Right atrium auricular region (tissue), 2 donors: ENCODE measurements around the gene IFIT3. TPM values are rescaled to one million over a fixed set of nuclear protein-coding genes. Genes with fewer than 3 reads are reported as not detected.

ENCODE experiments used
- DNase-seq: peaks from one replicate; pipeline ENCODE4 v3.0.0-alpha.2; 2019; ENCODE audit warnings: low spot score
- H3K27ac ChIP-seq, 2 donors: fragments of 200-600 bp; sonication (generic); 1 replicate in 1 of 2; 2 replicates in 1 of 2; pipeline ENCODE4 v1.5.1; 2016 to 2019
- H3K27me3 ChIP-seq, 2 donors: fragments of 200-600 bp; sonication (generic); one replicate each; pipeline versions ENCODE4 v1.5.1 to v1.6.0; 2017 to 2019
- H3K36me3 ChIP-seq: fragments of 200-600 bp; sonication (generic); one replicate; pipeline ENCODE4 v1.5.1; 2016
- H3K4me1 ChIP-seq, 2 donors: fragments of 200-600 bp; sonication (generic); one replicate each; pipeline versions ENCODE4 v1.5.1 to v1.6.0; 2017 to 2019
- H3K4me3 ChIP-seq, 2 donors: fragments of 200-600 bp; sonication (generic); 1 replicate in 1 of 2; 2 replicates in 1 of 2; pipeline ENCODE4 v1.5.1; 2017 to 2019; ENCODE audit warnings: mild to moderate bottlenecking in 1 of 2, moderate library complexity in 1 of 2
- H3K9me3 ChIP-seq, 2 donors: fragments of 200-600 bp; sonication (generic); one replicate each; pipeline ENCODE4 v1.5.1; 2019
- CTCF ChIP-seq, 2 donors: fragments of 200-600 bp; sonication (generic); IDR thresholded peaks; one replicate each; pipeline ENCODE4 v1.5.1; 2019; ENCODE audit warnings: antibody characterized with exemption in 2 of 2
- total RNA-seq, 2 donors: library from RNA; depleted of rRNA; stranded (reverse); fragments of >200 nt; gene quantifications; one replicate each; pipeline ENCODE4 v1.1.0, GENCODE V29; 2016

IFIT3 gene
- total RNA-seq, 2 donors from 2014 or later, result 6.3 to 6.5 TPM

GRCh38 chr10:89379103-89379502, 51.3 kb downstream of the IFIT3 start:
- no peak for DNase-seq
- TF ChIP-seq CTCF (IDR thresholded peaks at IDR 0.05), result no peak
- H3K4me3 ChIP-seq, result no peak overlapping the region
- H3K4me1 ChIP-seq, result peaks cover 0 to 13% of the 10 kb centered on the region in 2 donors
- H3K9me3 ChIP-seq, result no peaks in the 10 kb centered on the region
- no peaks in the 10 kb centered on the region for H3K27me3 ChIP-seq
- H3K36me3 ChIP-seq, result no peaks in the 10 kb centered on the region
- no peak overlapping the region for H3K27ac ChIP-seq

GRCh38 chr10:89382757-89383156, 55.0 kb downstream of the IFIT3 start:
- no peaks in the 10 kb centered on the region for H3K4me1 ChIP-seq
- no peak overlapping the region for H3K27ac ChIP-seq
- no peaks in the 10 kb centered on the region for H3K36me3 ChIP-seq
- no peak for DNase-seq
- TF ChIP-seq CTCF (IDR thresholded peaks at IDR 0.05), result no peak
- H3K9me3 ChIP-seq, result no peaks in the 10 kb centered on the region
- no peak overlapping the region for H3K4me3 ChIP-seq
- no peaks in the 10 kb centered on the region for H3K27me3 ChIP-seq

- Histone ChIP-seq H3K36me3 (no peaks in the 10 kb centered on the region), H3K4me3 (no peak overlapping the region), H3K27me3 (no peaks in the 10 kb centered on the region), H3K9me3 (no peaks in the 10 kb centered on the region), H3K4me1 (no peaks in the 10 kb centered on the region), H3K27ac (no peak overlapping the region)
- TF ChIP-seq CTCF (IDR thresholded peaks at IDR 0.05), result no peak
- DNase-seq, result no peak
Measured at GRCh38 chr10:89384474-89385340, 56.9 kb downstream of the IFIT3 start.

GRCh38 chr10:89388806-89389205, 61.0 kb downstream of the IFIT3 start:
- Histone ChIP-seq H3K9me3 (no peaks in the 10 kb centered on the region), H3K36me3 (no peaks in the 10 kb centered on the region), H3K4me1 (peaks cover 0 to 31% of the 10 kb centered on the region in 2 donors), H3K4me3 (no peak overlapping the region), H3K27me3 (no peaks in the 10 kb centered on the region), H3K27ac (no peak overlapping the region)
- DNase-seq, result no peak
- TF ChIP-seq CTCF (IDR thresholded peaks at IDR 0.05), result no peak

- H3K27me3 ChIP-seq, result no peaks in the 10 kb centered on the region
- peaks cover 0 to 36% of the 10 kb centered on the region in 2 donors for H3K4me1 ChIP-seq
- DNase-seq, result no peak
- H3K27ac ChIP-seq, result no peak overlapping the region
- no peaks in the 10 kb centered on the region for H3K36me3 ChIP-seq
- peak in 1 of 2 donors; percentile 62 for TF ChIP-seq CTCF (IDR thresholded peaks at IDR 0.05)
- H3K9me3 ChIP-seq, result no peaks in the 10 kb centered on the region
- no peak overlapping the region for H3K4me3 ChIP-seq
Measured at GRCh38 chr10:89389254-89389653, 61.5 kb downstream of the IFIT3 start.

Other genes starting within 250 kb of the IFIT3 start
- 1 to 10 TPM in 1 of 2 donors, under 1 TPM in 1; 0.98 to 1.8 TPM for gene CH25H, start 120.7 kb upstream of the IFIT3 start, total RNA-seq
- 10 to 100 TPM; 17.6 to 25.7 TPM for gene LIPA, start 76.2 kb upstream of the IFIT3 start, total RNA-seq
- gene IFIT2, start 26.0 kb upstream of the IFIT3 start, total RNA-seq, result 1 to 10 TPM; 2.6 TPM
- gene IFIT1B, start 50.1 kb downstream of the IFIT3 start, total RNA-seq, result under 1 TPM in 1 of 2 donors, not detected in 1; 0.24 TPM
- gene IFIT1, start 64.6 kb downstream of the IFIT3 start, total RNA-seq, result 10 to 100 TPM in 1 of 2 donors, 1 to 10 TPM in 1; 6.7 to 10.6 TPM
- 10 to 100 TPM in 1 of 2 donors, 1 to 10 TPM in 1; 6.9 to 11.1 TPM for gene IFIT5, start 86.6 kb downstream of the IFIT3 start, total RNA-seq
- gene SLC16A12, start 207.6 kb downstream of the IFIT3 start, total RNA-seq, result 10 to 100 TPM in 1 of 2 donors, 1 to 10 TPM in 1; 6.0 to 10.0 TPM